Hindlimb muscle (tissue), 1 donor: ENCODE measurements around the gene STAT2. TPM values are rescaled to one million over a fixed set of nuclear protein-coding genes. Genes with fewer than 3 reads are reported as not detected.
"Not testable (repeated sequence)": the region's sequence is repeated elsewhere in the genome, so short reads cannot be mapped to it uniquely, and the experiment has no call there.

Source experiments
- DNase-seq: peaks from one replicate; pipeline ENCODE4 v3.0.0-alpha.2; 2013
- polyA plus RNA-seq: library from polyadenylated mRNA; unstranded; fragments of 120-200 nt; gene quantifications from one replicate; pipeline ENCODE4 v1.2.1, GENCODE V29; 2013; ENCODE audit not compliant: insufficient read length

The STAT2 gene
- polyA plus RNA-seq, 1 donor: 71.4 TPM

DNA sequence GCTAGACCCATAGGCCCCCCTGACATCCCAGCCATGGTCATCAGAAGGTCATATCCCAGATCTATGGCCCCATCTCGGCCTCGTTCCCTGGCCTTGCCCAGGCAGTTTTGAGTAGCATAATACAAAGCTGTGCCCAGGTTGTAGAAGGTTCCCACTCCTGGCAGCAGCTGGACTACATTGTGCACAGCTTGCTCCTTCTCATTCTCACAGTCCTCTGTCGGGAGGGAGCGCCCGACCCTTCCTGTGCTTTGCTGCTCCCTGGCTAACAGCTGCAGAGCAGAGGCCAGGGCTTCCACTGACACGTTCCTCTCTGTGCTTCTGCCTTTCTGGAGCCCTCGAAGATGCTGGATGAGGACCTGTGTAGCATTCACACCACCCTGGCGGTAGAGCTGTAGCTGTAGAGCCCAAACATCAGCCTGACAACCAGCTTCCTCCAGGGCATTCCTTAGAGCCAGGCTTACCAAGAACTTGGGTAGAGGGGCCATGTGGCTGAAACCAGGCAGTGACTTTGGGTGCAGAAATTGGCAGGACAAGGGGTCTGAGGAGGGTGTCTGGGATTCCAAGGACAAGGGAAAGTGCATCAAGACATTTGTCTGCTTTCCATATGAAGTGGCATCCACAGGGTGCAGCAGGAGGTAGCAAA is 1.7 kb upstream of the STAT2 start:
- DNase-seq: no peak

DNA sequence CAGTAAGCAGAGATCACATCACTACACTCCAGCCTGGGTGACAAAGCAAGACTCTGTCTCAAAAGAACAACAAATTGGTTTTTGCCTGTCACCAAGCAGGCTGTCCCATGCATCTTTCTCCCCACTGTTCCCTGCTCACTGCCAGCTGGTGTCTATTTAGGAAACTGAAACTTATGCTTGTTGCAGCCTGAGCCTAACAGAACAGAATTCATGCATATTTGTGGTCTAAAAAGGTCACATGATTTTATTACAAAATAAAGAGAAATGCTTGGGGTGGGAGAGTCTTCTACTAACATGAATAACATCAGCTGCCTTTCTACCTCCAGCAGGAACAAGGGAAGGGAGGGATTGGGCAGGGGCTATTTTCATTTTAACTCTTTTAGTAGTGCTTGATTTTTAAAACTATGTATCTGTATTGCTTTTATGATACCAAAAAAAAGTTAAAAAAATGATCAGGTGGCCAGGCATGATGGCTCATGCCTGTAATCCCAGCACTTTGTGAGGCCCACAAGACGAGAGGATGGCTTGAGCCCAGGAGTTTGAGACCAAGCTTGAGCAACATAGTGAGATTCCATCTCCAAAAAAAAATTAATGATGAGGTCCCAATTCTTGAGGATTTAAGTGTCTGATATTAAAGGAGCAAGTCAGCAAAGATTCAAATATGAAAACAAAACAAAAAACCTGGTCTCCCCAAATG is 923 bp downstream of the STAT2 start:
- DNase-seq: peak; percentile 20

DNA sequence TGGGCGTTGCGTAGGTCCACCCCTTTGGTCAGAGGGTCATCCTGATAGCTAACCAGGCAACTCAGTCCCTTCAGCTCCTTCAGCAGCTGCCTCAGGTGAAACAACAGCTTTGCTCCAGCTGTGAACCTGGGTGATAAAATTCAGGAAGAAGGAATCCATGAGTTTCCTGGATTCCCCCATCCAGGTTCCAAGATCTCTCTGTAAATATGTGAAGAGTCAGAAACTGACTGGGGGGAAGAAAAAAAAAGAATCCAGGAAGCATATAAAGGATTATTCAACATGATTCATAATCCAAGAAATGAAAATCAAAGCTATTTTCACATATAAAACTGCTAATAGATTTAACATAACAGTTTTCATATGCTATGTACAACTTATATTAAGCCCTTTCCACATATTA is 8.6 kb downstream of the STAT2 start:
- no peak for DNase-seq

DNA sequence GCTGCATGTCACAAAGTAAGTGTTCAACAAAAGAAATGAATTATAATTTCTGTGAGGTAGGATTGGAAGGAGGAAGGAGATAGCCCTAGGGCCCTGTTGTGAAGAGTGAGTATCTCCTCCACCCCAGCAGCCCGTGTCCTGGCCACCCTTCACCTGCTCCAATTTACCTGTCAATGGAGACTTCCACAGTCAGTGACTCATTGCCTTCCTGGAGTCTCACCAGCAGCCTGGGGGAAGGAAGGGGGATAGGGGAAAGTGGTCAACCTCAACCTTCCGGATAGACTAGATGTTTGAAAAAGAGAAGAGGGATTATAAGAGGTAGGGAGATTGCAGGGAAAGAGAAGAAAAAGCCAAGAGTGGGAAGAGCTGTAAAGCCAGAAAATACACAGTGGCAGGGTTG is 9.2 kb downstream of the STAT2 start:
- DNase-seq: no peak

DNA sequence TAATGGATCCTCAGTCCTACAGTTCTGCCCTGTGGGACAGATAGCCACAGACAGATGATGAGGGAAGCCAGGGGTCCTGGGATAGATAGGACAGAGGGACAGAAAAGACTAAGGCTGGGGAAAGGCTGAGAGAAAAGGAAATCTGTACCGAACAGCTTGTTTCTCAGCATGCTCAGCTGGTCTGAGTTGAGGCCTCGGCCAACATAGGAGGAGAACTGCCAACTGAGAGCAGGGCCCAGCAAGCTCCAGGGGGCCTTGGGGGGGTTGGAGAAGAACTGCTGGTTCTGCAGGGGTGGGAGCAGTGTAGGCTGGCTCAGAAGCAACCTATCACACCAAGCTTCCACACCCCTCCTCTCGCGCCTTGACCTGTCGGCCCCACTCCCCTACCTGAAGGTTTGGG is 11.1 kb downstream of the STAT2 start:
- no peak for DNase-seq

- DNase-seq: not testable (repeated sequence)
These were observed 12.7 kb downstream of the STAT2 start for GRCh38 chr12:56347255-56347654.

GRCh38 chr12:56346675-56347074 is 13.2 kb downstream of the STAT2 start:
- DNase-seq: no peak

GRCh38 chr12:56342290-56342689 is 17.6 kb downstream of the STAT2 start:
- not testable (repeated sequence) for DNase-seq

- DNase-seq: no peak
These were observed 18.3 kb downstream of the STAT2 start for GRCh38 chr12:56341616-56342015.

DNA sequence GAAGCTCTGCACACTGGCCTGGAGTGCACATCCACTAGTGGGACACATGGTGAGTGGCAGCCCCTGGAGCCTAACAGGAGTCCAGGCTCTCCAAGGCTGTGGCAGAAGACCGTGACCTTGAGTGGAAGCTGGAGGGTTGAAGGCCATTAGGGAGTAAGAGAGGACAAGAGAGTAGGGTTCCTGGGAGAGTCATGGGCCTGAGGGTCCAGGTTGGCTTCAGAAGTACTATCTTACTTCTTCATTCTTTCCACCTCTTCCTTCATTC is 20.8 kb downstream of the STAT2 start:
- DNase-seq: no peak

DNA sequence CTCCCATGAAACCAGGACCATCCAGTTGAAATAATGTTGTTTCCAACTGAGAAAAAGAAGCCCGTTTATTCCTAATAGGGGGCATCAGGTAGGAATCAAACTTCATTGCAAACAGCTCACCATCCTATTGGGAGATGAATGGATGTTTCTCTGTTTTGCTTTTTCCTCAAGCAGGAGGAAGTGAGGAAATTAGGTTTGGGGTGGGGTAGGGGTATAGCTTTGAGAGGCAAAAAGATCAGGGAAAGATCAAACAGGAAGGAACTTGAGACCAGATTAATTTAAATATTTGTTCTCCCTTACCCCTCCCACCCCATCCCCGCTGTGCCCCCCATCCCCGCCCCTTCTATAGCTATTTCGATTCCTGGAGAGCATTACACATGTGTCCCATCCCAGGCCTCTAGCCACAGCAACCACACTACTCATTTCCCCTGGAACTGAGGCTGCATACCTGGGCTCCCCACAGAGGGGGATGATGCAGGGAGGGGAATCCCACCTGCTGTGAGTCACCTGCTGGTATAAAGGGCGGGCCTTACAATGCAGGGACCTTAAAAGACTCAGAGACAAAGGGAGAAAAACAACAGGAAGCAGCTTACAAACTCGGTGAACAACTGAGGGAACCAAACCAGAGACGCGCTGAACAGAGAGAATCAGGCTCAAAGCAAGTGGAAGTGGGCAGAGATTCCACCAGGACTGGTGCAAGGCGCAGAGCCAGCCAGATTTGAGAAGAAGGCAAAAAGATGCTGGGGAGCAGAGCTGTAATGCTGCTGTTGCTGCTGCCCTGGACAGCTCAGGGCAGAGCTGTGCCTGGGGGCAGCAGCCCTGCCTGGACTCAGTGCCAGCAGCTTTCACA is 21.4 kb downstream of the STAT2 start, which contains the start of gene IL23A:
Gene IL23A, plus strand, starts transcription at position 577 of the 850 bp plus-strand sequence. Its CDS starts 161 bp downstream, at position 738.
- DNase-seq: no peak

GRCh38 chr12:56337753-56338251 is 22.1 kb downstream of the STAT2 start:
- DNase-seq: no peak

DNA sequence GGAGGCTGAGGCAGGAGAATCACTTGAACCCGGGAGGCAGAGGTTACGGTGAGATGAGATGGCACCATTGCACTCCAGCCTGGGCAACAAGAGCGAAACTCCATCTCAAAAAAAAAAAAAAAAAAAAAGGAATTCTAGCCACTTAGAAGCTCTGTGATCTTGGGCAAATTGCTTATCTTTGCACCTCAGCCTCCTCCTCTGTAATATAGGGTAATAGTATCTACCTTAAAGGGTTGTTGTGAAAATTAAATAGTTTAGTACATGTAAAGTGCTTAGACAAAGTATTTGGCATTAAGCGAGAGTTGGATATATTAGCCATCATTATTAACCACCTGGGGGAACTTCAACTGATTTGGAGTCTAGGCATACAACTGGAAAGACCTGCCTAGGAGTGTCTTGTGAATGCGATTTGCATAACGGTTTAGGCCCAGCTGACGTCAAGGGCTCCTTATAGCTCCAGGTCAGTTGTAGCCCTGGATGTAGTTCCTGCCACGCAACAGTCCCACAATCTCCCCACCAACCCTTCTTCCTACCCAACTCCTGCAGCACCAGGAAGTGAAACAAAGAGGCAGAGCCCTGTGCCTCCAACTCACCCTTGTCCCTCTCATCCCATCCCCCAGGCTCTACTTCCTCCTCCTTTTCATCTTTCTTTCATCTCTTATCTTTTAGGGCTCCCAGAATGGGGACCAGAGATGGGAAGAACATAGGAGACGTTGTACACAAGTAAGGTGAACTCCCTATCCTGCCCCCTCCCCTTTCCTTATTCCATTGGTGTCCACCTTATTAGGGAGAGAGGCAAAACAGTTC is 23.3 kb downstream of the STAT2 start:
- DNase-seq: no peak

- DNase-seq: not testable (repeated sequence)
These were observed 24.4 kb downstream of the STAT2 start for GRCh38 chr12:56335527-56335926.

DNA sequence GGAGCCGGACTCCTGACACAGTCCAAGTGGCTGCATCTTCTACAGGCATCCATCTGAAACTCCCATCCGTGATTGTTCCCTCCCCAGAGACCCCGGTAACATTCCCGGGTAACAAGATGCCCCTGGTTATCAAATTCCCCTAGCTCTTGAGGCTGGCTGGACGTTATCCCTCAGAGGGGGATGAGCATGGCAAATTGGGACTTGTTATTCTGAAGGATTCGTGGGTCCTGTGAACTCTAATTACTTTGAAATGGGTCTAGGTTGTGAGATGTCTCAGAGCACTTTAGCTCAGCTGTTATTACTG is 25.5 kb downstream of the STAT2 start:
- no peak for DNase-seq

DNA sequence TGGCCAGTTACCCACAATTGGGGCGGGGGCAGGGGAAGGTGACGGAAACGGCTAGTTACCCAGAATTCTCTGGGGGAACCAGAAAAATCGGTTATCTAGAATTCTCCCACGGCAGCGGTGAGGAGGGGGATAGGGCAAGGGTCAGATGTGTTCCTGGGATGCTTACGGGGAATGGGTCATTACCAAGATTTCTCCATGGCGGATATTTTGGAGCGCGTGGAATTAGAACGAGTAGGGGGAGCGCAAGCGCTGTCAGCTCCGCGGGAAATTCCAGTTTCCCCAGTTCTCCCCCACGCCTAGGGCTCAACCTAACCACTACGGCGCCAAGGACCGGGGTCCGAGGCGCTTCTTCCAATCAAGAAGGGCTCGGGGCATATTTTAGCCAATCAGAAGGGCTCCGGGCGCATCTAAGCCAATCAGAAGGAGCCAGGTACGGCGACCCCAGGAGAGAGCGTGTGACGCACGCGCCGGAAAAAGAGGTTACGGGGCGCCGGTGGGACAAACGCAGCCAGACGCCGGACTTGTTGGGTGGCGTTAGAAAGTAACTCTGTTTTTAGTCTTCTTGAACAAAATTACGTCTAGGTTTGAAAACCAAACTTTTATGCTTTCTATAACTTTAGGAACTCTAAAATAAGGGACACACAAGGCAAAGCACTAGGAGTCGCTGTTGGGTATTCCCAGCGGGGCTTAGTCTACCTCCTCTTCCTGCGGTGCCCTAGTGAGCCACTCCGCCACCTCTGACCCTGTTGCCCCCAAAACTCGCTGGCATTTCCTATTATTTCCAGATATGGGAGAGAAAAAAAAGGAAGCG is 26.0 kb downstream of the STAT2 start, which contains the start of gene PAN2:
Gene PAN2, minus strand, starts transcription at position 322 of the 811 bp plus-strand sequence. CDS start 906 bp downstream, outside the sequence.
- peak; percentile 97 for DNase-seq

GRCh38 chr12:56333197-56333678 is 26.7 kb downstream of the STAT2 start:
- DNase-seq: no peak

DNA sequence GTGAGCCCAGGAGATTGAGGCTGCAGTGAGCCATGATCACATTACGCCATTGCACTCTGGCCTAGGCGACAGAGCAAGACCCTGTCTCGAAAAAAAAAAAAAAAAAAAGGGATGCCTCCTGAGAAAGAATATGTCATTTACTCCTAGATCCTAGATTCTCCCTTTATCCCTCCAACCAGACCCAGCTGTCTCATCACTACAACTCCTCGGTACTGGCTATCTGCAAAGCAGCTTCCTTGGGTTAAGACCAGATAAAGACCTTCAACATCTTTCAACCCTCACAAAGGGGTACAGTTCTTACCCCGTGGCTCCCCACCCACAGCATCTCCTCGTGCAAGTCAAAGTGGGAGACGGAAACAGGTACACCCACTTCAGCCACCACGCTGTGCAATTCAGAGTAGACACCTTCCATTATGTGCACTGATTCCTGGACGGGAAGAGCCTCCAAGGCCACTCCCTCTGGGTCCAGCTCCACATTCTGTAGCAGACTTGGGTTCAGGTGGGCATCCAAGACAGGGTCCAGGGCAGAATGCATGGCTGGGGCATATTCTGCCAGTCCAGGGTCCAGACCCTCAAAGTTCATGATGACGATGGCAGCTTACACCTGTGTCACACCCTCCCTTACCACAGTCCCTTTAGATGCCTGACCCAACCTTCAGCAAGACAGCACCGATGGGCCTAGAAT is 27.3 kb downstream of the STAT2 start:
- DNase-seq: no peak

DNA sequence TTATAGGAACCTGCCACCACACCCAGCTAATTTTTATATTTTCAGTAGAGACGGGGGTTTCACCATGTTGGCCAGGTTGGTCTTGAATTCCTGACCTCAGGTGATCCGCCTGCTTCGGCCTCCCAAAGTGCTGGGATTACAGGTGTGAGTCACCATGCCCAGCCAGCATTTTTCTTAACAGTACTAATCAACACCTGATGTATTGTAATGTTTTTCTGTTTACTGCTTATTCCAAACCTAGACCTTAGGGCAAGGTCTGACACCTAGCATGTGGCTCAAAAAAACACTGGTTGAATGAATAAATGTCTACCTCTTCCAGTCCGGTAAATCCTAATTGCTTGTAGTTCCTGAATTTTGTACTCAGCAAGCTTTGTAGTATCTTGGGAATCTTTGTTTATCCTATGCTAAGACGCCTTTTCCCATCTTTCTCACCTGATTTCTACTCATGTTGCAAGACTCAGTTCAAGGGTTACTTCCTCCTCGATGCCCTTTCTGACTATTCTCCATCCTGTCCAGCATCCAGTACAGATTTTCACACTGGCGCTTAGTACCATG is 28.9 kb downstream of the STAT2 start:
- DNase-seq: no peak

- DNase-seq: no peak
These were observed 33.4 kb downstream of the STAT2 start for GRCh38 chr12:56326533-56326932.

DNA sequence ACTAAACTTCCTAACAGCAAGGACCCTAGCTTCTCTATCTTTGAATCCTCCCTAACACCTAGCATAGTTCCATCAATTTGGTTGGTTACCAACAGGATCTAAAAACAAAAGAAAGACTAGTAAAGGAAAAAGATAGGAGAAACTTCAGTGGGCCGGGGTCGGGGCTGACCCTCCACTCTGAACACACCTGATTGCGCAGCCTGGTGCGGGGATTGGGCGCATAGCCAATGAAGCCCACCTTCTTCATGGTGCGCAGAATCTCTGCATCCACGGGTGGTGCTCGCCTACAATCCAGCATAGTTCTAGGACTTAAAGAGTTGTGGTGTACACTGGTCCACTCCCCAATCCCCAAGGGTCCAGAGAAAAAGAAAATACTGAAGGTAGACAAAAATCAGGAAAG is 33.8 kb downstream of the STAT2 start:
- DNase-seq: no peak
